ENCODE data around the gene PRKAG2. TPM values are rescaled to one million over a fixed set of nuclear protein-coding genes. Genes with fewer than 3 reads are reported as not detected.

Gene PRKAG2
- total RNA-seq, 1 donor from 2014 or later: 55.4 TPM

GRCh38 chr7:151727579-151728285 is 149.2 kb downstream of the PRKAG2 start:
- DNase-seq (ENCODE audit: low spot score): peak; percentile 88

GRCh38 chr7:151726652-151727578 is 150.0 kb downstream of the PRKAG2 start:
- DNase-seq (ENCODE audit: low spot score): no peak

GRCh38 chr7:151725844-151726651 is 150.9 kb downstream of the PRKAG2 start:
- DNase-seq (ENCODE audit: low spot score): no peak

GRCh38 chr7:151724920-151725584 is 151.9 kb downstream of the PRKAG2 start:
- DNase-seq (ENCODE audit: low spot score): no peak

DNA sequence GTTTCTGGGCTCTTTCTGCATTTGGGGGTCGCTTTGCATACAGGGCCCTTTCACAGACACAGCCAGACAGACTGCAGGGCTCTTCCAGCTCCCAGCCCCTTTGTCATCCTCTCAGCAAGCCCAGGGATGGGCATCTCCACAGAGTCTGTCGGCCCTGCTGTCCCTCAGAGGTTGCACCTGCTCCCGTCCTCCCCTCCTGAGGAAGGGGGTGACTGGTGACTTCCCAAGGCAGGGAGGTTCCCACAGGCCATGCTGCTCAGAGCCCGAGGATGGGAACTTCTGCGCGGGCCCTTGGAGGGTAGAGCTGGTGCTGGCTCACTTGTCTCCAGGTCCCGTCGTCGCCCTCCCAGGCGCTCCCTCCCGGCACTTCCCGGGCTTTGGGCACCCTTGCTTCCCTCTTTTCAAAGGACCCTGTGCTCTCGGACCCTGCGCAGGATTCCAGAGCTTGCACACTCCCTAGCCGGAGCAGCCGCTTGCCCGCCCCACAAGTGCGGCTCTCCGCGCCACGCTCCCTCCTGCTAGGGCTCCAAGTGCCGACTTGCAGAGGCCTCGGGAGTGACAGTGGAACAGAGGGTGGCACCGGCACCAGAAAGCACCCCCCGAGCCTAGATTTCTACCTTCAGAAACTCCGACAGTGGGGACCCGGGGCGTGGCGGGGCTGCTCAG is 152.5 kb downstream of the PRKAG2 start:
- DNase-seq (ENCODE audit: low spot score): no peak

DNA sequence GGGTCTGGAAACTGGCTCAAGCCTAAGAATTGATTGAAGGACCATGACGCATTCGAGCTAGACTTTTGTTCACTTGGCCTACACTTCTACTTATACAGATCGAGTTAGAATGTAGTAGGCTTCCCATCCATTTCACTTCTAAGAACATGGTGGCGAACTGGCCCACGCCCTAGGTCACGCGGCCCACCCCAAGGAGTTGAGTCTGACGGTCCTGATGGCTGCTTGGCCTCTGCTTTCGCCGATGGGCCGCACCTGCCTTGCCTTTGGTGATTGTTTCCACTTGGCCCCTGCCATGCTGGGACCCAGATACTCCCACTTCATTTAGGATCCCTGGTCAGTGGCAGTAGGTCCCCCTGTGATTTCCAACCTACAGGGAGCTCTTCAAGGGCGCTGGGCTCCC is 153.6 kb downstream of the PRKAG2 start:
- DNase-seq (ENCODE audit: low spot score): no peak

DNA sequence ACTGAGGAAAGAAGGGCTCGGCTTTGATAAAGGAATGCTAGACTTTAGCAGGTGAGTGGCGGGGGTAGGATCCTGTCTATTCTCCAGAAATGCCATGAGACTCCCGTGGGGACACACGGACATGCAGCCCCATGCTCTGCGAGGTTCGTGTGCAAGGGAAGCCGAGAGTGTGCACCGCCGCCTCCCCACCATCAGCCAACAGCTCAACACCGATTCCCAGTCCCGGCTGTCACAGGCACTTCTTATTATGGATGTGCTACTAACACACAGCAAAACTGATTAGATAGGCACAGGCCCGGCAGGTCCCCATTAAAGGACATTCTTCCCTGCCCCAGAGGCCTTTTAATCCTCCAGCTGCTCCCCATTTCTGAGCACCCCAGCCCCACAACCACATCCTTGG is 154.4 kb downstream of the PRKAG2 start:
- no peak for DNase-seq (ENCODE audit: low spot score)

- no peak for DNase-seq (ENCODE audit: low spot score)
Observed at GRCh38 chr7:151721694-151722093, 155.2 kb downstream of the PRKAG2 start.

- no peak for DNase-seq (ENCODE audit: low spot score)
Observed at GRCh38 chr7:151721236-151721635, 155.7 kb downstream of the PRKAG2 start.

GRCh38 chr7:151720280-151720679 is 156.6 kb downstream of the PRKAG2 start:
- no peak for DNase-seq (ENCODE audit: low spot score)

- DNase-seq (ENCODE audit: low spot score): no peak
Observed at GRCh38 chr7:151719897-151720242, 157.0 kb downstream of the PRKAG2 start.

GRCh38 chr7:151719031-151719896 is 157.7 kb downstream of the PRKAG2 start:
- no peak for DNase-seq (ENCODE audit: low spot score)

GRCh38 chr7:151717918-151718317 is 159.0 kb downstream of the PRKAG2 start:
- DNase-seq (ENCODE audit: low spot score): no peak

DNA sequence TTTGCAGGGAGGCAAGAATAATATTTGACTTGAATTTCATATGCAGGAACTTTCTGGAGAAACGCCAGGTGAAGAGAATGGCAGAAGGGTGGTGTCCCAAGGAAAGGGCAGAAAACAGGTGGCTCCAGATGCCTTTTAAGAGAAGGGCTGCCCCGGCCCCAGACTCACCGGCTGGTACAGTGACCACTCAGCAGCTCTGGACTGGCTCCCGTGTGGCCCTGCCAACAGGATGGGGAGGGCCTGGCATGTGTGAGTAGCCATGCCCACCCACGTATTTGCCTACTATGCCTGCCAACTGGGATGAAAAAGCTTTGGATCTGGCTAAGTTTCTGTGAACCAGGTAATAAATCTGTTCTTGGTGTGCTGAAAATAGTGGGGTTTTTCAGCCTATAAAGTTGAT is 159.5 kb downstream of the PRKAG2 start:
- DNase-seq (ENCODE audit: low spot score): no peak

GRCh38 chr7:151716323-151716722 is 160.6 kb downstream of the PRKAG2 start:
- DNase-seq (ENCODE audit: low spot score): no peak

GRCh38 chr7:151715666-151716315 is 161.1 kb downstream of the PRKAG2 start:
- no peak for DNase-seq (ENCODE audit: low spot score)

GRCh38 chr7:151714201-151714600 is 162.7 kb downstream of the PRKAG2 start:
- no peak for DNase-seq (ENCODE audit: low spot score)

GRCh38 chr7:151712810-151713125 is 164.1 kb downstream of the PRKAG2 start:
- no peak for DNase-seq (ENCODE audit: low spot score)

- no peak for DNase-seq (ENCODE audit: low spot score)
Observed at GRCh38 chr7:151711906-151712809, 164.8 kb downstream of the PRKAG2 start.

Measured in ureter (tissue), 1 donor.